ENCODE data around the gene GRM4.

Gene GRM4

DNA sequence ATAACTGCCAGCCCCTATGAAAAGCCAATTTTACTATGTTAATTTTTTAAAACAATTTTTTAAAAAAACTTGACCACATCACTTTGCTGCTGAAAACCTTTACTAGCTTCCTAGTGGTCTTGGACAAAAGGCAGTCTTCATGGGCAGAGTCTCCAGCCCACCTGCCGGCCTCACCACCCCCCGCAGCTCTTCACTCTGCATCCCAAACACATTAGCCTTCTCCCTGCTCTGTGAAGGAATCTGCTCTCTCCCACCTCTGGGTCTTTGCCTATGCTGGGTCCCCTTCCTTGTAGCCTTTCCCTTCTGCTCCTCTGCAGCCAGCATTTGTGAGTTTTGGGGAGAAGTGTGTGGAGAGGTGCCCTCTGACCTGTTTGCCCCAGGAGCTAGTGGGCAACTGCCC lies 171.4 kb downstream of the GRM4 start:
- TF ChIP-seq, protein P1, sequence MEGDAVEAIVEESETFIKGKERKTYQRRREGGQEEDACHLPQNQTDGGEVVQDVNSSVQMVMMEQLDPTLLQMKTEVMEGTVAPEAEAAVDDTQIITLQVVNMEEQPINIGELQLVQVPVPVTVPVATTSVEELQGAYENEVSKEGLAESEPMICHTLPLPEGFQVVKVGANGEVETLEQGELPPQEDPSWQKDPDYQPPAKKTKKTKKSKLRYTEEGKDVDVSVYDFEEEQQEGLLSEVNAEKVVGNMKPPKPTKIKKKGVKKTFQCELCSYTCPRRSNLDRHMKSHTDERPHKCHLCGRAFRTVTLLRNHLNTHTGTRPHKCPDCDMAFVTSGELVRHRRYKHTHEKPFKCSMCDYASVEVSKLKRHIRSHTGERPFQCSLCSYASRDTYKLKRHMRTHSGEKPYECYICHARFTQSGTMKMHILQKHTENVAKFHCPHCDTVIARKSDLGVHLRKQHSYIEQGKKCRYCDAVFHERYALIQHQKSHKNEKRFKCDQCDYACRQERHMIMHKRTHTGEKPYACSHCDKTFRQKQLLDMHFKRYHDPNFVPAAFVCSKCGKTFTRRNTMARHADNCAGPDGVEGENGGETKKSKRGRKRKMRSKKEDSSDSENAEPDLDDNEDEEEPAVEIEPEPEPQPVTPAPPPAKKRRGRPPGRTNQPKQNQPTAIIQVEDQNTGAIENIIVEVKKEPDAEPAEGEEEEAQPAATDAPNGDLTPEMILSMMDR (IDR thresholded peaks at IDR 0.05; ENCODE audit: low read depth, low read length): no peak
- no peak for DNase-seq (ENCODE audit: extremely low read depth, low read depth)

DNA sequence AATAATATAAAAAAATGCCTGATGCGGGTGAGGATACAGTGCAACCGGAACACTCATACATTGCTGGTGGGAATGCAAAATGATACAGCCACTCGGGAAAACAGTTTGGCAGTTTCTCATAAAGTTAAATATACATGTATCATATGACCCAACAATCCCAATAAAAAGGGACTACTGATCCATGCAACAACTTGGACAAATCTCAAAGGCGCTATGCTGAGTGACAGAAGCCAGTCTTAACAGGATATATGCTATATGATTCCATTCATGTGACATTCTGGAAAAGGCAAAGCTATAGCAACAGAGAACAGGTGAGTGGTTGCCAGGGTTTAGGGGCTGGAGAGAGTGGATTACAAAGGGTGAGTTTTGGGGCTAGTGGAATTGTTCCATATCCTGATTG lies 171.9 kb downstream of the GRM4 start:
- TF ChIP-seq, protein P1 (IDR thresholded peaks at IDR 0.05; ENCODE audit: low read depth, low read length): no peak
- DNase-seq (ENCODE audit: extremely low read depth, low read depth): no peak

DNA sequence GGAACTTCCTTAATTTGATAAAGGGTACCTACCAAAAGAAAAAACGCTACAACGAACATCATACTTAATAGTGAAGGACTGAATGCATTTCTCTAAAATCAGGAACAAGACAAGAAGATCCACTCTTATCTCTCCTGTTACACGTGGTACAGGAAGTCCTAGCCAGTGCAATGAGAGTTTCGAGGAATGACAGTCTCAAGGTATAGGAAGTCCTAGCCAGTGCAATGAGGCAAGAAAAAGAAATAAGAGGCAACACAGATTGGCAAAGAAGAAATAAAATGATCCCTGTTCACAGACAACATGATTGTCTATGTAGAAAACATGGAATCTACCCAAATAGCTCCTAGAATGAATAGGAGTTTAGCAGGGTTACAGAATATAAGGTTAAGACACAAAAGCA lies 174.3 kb downstream of the GRM4 start:
- TF ChIP-seq, protein P1 (IDR thresholded peaks at IDR 0.05; ENCODE audit: low read depth, low read length): no peak
- DNase-seq (ENCODE audit: extremely low read depth, low read depth): no peak
